Stimulated activated CD8-positive, alpha-beta memory T cell treated with anti-CD3 and anti-CD28 coated beads, Interleukin-7, amount 100 ng/mL, for 1 hour (primary cell): ENCODE data around the gene MARCHF3.
"Not testable (repeated sequence)": the region's sequence is repeated elsewhere in the genome, so short reads cannot be mapped to it uniquely, and the experiment has no call there.

Source experiments
- DNase-seq, 2 donors: peaks; one replicate each; pipeline ENCODE4 v3.0.0-alpha.2; 2020; ENCODE audit warnings: low read depth in 2 of 2

The MARCHF3 gene

GRCh38 chr5:126847456-126847820, 182.9 kb downstream of the MARCHF3 start:
- DNase-seq, result no peak

DNA sequence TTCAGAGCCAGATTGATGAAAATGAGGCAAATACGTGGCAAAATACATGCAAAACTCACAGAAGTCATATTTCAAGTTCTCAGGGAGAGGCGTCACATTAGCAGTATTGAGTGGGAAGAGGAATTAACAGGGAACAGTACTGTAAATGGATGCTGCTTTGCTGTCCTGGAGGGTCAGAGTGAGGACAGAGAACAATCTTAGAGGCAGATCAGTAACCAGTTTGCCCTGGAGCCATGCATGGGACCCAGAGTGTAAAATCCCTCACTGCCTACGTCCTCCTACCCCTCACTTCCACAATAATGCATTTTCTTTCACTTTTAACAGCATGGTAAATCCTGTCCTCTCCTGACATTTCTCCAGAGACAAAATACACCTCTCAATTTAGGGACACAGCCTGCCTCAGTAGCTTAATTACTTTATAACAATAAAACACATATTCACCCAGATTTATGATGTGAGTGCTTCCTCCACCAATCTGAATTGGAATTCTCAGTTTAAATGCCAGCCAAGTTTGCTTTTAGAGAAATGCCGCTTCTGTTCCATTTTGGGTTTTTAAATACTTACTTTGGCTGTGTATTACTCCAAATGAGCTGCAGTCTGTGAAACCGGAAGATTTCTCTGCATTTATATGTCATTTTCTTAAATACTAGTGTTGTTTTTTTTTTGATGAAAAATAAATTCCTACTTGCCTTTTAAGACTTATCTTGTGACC, 183.5 kb downstream of the MARCHF3 start:
- DNase-seq, result no peak

DNA sequence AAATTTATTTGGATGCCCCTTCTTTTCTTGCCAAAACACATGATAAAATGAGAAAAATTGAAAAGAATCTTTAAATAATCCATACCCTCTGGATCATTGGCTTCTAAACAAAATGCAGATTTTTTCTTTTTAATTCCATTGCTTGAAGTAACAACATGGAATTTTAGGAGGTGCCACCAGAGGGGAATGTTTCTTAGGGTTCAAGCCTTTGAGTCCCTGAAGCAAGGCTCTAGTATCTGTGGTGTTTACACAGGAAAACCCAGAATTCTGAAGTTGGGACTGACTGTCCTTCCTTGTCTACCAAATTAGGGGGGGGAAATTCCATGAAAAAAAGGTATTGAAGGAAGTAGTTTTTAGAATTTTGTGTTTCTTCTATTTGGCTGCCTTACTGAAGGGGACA, 184.0 kb downstream of the MARCHF3 start:
- DNase-seq, result no peak

DNA sequence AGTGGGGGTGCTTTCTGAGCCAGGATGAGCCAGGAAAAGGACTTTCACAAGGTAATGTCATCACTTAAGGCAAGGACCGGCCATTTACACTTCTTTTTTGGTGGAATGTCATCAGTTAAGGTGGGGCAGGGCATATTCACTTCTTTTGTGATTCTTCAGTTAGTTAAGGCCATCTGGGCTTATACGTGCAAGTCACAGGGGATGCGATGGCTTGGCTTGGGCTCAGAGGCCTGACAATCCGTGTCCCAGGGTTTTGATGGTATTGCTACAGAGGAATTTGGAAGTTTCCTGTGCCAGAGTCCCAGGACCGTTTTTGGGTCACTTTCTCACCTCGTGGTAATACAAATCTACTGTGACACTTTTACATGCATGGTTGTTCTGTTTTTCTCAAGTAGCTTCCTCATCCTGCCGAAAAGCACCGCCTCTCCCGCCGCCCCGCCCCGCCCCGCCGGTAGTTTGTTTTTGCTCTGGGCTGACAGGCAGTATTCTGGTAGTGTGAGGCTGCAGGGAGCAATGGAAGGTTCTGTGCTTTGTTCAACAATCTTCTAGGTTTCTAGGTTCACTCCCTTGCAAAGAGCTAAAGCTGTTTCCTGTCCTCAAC, 184.8 kb downstream of the MARCHF3 start:
- peak; percentile 23 to 43 for DNase-seq

DNA sequence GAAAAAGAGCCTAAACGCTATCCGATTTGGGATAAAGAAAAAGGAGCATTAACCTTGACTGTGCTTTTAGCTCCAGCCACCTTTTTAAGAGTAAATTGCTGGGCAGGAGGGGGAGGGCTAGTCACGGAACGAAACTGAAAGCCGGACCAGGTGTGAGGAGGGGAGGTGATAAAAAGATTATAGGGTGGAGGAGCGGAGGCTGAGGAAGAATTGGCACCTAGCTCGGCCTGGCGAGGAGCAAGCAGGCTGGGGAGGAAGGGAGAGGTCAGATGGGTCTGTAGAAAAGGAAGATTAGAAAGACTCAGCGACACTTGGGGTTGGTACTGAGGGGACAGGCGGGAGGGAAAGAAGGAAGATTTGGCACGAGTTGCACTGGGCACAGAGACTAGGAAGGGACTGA, 187.0 kb downstream of the MARCHF3 start:
- not testable (repeated sequence) for DNase-seq

GRCh38 chr5:126839407-126839806, 191.0 kb downstream of the MARCHF3 start:
- not testable (repeated sequence) for DNase-seq

GRCh38 chr5:126837906-126838539, 192.3 kb downstream of the MARCHF3 start:
- no peak for DNase-seq

GRCh38 chr5:126837242-126837641, 193.1 kb downstream of the MARCHF3 start:
- no peak for DNase-seq

DNA sequence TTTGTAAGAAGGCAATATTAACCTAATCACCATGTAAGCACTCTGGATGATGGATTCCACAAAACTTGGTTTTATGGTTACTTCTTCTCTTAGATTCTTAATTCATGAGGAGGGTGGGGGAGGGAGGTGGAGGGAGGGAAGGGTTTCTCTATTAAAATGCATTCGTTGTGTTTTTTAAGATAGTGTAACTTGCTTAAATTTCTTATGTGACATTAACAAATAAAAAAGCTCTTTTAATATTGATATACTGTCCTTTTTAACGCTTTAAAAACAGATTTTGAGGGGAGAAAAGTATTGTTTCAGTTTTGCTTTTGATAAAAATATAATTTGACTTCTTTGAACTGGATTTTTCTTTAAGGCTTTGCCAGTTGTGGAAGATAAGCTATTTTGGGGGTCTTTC, 193.6 kb downstream of the MARCHF3 start:
- no peak for DNase-seq

DNA sequence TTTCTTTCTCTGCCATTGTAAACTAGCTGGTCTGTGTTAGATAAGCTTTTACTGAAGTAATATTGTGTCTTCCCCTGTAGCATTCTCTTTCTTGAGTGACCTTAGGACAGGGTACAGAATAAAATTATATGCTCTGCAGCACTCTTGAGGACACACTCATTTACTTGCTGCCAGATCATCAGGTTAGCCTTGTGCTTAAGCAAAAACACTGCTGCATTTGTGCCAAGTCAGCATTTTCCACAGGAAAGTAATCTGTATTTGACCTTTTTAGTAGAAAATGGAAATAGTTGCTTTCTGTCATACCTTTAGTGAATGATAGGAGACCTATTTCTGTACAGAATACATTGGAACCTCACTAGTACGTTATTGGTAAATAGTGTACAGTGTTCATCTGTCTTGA, 199.2 kb downstream of the MARCHF3 start:
- DNase-seq, result no peak

GRCh38 chr5:126830061-126830460, 200.3 kb downstream of the MARCHF3 start:
- DNase-seq, result no peak

GRCh38 chr5:126829098-126829497, 201.3 kb downstream of the MARCHF3 start:
- DNase-seq, result no peak

DNA sequence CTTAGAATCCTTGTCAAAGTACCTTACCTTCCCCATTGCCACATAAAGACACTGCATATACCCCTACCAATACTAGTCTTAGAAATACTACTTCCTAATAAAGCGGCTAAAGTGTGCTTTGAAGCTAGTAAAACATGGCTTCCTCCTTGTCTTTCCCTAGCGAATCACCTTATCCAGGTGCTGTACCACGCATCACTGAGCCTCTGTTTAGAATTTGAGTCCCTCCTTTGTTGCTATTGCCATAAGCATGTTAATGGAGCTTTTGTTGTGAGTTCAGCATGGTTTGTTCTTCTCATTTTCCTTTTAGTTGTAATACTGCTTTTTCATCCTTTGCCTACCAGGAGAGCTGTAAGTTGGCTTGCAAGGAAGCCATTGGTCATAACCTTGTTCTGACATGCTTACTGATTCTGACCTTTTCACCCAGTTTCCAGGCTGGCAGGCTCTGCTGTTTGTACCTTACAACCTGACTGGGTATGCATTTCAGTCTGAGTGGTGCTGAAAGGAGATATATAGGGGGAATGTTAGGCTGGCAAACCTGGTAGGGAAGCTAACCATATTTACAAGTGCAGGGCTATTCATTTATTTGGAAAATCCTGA, 203.6 kb downstream of the MARCHF3 start:
- DNase-seq, result no peak

DNA sequence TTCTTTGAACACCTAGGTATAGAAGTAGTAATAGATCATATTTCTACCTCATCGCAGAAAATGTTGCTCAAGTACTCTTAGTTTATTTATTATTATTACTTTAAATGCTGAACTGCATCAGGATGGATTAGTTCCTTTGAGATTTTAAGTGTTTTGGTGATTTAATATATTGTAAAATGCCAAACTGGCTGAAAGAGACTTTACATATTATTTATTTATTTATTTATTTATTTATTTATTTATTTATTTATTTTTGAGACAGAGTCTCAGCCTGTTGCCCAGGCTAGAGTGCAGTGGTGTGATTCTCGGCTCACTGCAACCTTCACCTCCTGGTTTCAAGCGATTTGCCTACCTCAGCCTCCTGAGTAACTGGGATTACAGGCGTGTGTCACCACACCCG, 211.1 kb downstream of the MARCHF3 start:
- DNase-seq, result no peak

- no peak for DNase-seq
Observed at GRCh38 chr5:126818736-126819135, 211.6 kb downstream of the MARCHF3 start.
